ENCODE measurements around the gene FBXO38. TPM values are rescaled to one million over a fixed set of nuclear protein-coding genes. Genes with fewer than 3 reads are reported as not detected.

FBXO38 gene
- total and polyA plus RNA-seq, 2 of the 13 experiments (the other 11 are each of a cell fraction or from before 2014, with no cell fraction given) = 24.8 to 35.9 TPM

DNA sequence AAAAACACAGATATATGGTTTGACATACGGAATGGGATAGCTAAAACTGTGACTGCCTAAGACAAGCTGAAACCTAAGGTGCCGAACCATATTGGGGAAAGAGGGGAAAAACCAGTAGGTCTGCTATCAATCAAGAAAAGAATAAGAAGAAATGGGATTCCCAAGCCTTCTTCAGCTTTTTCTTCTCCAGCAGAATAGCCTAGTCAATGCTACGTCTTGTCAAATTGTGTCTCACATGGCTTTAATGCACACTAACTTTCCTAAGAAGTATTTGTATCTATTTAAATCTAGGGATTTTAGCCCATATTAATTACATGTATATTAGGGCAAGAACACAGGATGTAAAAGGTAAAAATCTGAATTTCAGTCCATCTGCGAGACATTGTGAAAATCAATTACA lies 797 bp upstream of the FBXO38 start:
- 37% methylated on average over 4 of the region's 4 CpGs for WGBS (ENCODE audit: low lambda C conversion rate)
- Histone ChIP-seq H3K36me3 (replicated peaks in 1 of 2; ENCODE audit: control insufficient read depth in 1 of 2, insufficient read depth in 2 of 2, low read length in 2 of 2) (no peaks in the 10 kb centered on the region; a peak in 1 of 5 replicates), H3K9ac (ENCODE audit: insufficient read depth, low read depth, low read length) (peak overlapping the region; percentile 87), H4K20me1 (ENCODE audit: insufficient read depth, low read length) (no peaks in the 10 kb centered on the region), H3K27ac (ENCODE audit: extremely low read length, insufficient read depth, low read length) (peak overlapping the region; percentile 85), H3K9me3 (ENCODE audit: low read length) (no peaks in the 10 kb centered on the region), H3K79me2 (ENCODE audit: insufficient read depth, low read length) (peaks cover 34% of the 10 kb centered on the region), H3K4me2 (ENCODE audit: low read depth, low read length) (peak overlapping the region; percentile 84), H3K27me3 (ENCODE audit: control insufficient read depth in 1 of 2, insufficient read depth in 2 of 2, low read length in 2 of 2) (no peaks in the 10 kb centered on the region), H2AFZ (ENCODE audit: low read length) (peak overlapping the region; percentile 95), H3K4me1 (ENCODE audit: insufficient read depth, low read length) (peaks cover 43% of the 10 kb centered on the region), H3K4me3 (replicated peaks in 1 of 3; ENCODE audit: insufficient read depth in 1 of 3, low read depth in 2 of 3, low read length in 3 of 3) (peak overlapping the region; percentile 45 to 92 (median 80); a peak in 5 of 6 replicates)
- no peak for TF ChIP-seq CEBPZ (IDR thresholded peaks at IDR 0.05; ENCODE audit: low read length)
- TF ChIP-seq USF2 (IDR thresholded peaks at IDR 0.05; ENCODE audit: low read depth, low read length) = no peak
- TF ChIP-seq USF2 (CRISPR knock-in tag; IDR thresholded peaks at IDR 0.05; ENCODE audit: borderline replicate concordance) = 0 out of 2 replicates have a peak, but pooled peaks have one; percentile 24
- no peak for ATAC-seq
- FAIRE-seq = no peak
- no peak for DNase-seq (ENCODE audit: low spot score)
- intact Hi-C loops (cut with micrococcal nuclease; ENCODE audit: unreplicated experiment) (loop anchor here (2.0 to 10.0 kb wide), 3 partner anchors 16 to 546 kb away; no protein-coding TSS in a partner anchor), in situ Hi-C loops (cut with HindIII; ENCODE audit: extremely low pct_ligation_motif_present, low pct_unique_long_range_greater_than_20kb) (no loop called here)
- BruUV-seq (replicated peaks) = TSS peak; percentile 95
- ChIA-PET CTCF (ENCODE audit: low intra/inter-chr PET ratio, low total read pairs) (no interaction called here), POLR2A (interaction anchor here (1.1 kb wide), 2 partner anchors 11 to 16 kb away, joined by 3 to 9 read pairs; no protein-coding TSS in a partner anchor)

Data from HepG2 (cell line).